Measurements from ENCODE around the gene YPEL2.

GRCh38 chr17:59330053-59330942, 1.2 kb upstream of the YPEL2 start:
- TF ChIP-seq, protein P1, sequence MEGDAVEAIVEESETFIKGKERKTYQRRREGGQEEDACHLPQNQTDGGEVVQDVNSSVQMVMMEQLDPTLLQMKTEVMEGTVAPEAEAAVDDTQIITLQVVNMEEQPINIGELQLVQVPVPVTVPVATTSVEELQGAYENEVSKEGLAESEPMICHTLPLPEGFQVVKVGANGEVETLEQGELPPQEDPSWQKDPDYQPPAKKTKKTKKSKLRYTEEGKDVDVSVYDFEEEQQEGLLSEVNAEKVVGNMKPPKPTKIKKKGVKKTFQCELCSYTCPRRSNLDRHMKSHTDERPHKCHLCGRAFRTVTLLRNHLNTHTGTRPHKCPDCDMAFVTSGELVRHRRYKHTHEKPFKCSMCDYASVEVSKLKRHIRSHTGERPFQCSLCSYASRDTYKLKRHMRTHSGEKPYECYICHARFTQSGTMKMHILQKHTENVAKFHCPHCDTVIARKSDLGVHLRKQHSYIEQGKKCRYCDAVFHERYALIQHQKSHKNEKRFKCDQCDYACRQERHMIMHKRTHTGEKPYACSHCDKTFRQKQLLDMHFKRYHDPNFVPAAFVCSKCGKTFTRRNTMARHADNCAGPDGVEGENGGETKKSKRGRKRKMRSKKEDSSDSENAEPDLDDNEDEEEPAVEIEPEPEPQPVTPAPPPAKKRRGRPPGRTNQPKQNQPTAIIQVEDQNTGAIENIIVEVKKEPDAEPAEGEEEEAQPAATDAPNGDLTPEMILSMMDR (IDR thresholded peaks at IDR 0.05; ENCODE audit: poor library complexity): no peak
- no peak for TF ChIP-seq EZH2phosphoT487 (IDR thresholded peaks at IDR 0.05; ENCODE audit: low read depth, severe bottlenecking, unreplicated experiment)

Data from hepatocyte (in vitro differentiated cells).